Measurements from ENCODE around the gene PDILT.

PDILT gene

GRCh38 chr16:20401475-20402016 lies 3.0 kb downstream of the PDILT start:
- DNase-seq, result no peak

- DNase-seq, result no peak
These were observed 3.5 kb downstream of the PDILT start for GRCh38 chr16:20401066-20401465.

- DNase-seq, result no peak
These were observed 5.4 kb downstream of the PDILT start for GRCh38 chr16:20399185-20399584.

GRCh38 chr16:20398603-20399002 lies 5.9 kb downstream of the PDILT start:
- DNase-seq, result no peak

GRCh38 chr16:20397468-20398074 lies 7.0 kb downstream of the PDILT start:
- no peak for DNase-seq

- DNase-seq, result no peak
These were observed 7.6 kb downstream of the PDILT start for GRCh38 chr16:20396846-20397467.

- no peak for DNase-seq
These were observed 8.6 kb downstream of the PDILT start for GRCh38 chr16:20395946-20396345.

GRCh38 chr16:20393801-20394577 lies 10.5 kb downstream of the PDILT start:
- no peak for DNase-seq

GRCh38 chr16:20391045-20391444 lies 13.5 kb downstream of the PDILT start:
- DNase-seq, result no peak

- DNase-seq, result no peak
These were observed 15.7 kb downstream of the PDILT start for GRCh38 chr16:20388854-20389253.

- no peak for DNase-seq
These were observed 16.6 kb downstream of the PDILT start for GRCh38 chr16:20387978-20388377.

GRCh38 chr16:20385844-20386832 lies 18.4 kb downstream of the PDILT start:
- DNase-seq, result peak; percentile 12

GRCh38 chr16:20383106-20384029 lies 21.2 kb downstream of the PDILT start:
- DNase-seq, result no peak

- no peak for DNase-seq
These were observed 22.2 kb downstream of the PDILT start for GRCh38 chr16:20382202-20382948.

GRCh38 chr16:20380782-20381181 lies 23.8 kb downstream of the PDILT start:
- no peak for DNase-seq

- no peak for DNase-seq
These were observed 27.4 kb downstream of the PDILT start for GRCh38 chr16:20377181-20377580.

- DNase-seq, result no peak
These were observed 31.8 kb downstream of the PDILT start for GRCh38 chr16:20372701-20373100.

GRCh38 chr16:20369452-20370054 lies 35.0 kb downstream of the PDILT start:
- DNase-seq, result no peak

GRCh38 chr16:20364051-20364450 lies 40.5 kb downstream of the PDILT start:
- DNase-seq, result no peak

GRCh38 chr16:20363191-20363590 lies 41.3 kb downstream of the PDILT start:
- DNase-seq, result no peak
